CD4-positive, alpha-beta T cell treated with Interleukin-4 for 1 hour (primary cell): Measurements from ENCODE around the gene SLC37A1.

Experiments
- DNase-seq, 2 donors: peaks; one replicate each; pipeline ENCODE4 v3.0.0-alpha.2; 2020 to 2022

SLC37A1 gene

DNA sequence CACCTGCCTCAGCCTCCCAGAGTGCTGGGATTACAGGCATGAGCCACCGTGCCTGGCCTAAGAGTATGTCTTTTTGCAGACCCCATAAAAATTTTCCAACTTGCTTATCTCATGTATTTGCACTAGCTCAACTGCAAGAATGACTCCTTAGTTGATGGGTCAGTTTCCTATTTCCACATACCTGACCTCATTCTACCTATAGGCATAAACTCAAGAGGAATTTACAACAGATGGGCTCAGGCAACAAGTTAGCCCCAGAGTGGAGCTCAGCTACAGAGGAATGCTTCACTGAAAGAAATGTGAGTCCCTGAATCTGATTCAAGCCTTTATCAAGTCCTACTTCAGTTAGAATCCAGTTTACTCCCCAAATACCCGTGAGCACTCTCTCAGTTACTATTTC is 5.3 kb upstream of the SLC37A1 start:
- no peak for DNase-seq

DNA sequence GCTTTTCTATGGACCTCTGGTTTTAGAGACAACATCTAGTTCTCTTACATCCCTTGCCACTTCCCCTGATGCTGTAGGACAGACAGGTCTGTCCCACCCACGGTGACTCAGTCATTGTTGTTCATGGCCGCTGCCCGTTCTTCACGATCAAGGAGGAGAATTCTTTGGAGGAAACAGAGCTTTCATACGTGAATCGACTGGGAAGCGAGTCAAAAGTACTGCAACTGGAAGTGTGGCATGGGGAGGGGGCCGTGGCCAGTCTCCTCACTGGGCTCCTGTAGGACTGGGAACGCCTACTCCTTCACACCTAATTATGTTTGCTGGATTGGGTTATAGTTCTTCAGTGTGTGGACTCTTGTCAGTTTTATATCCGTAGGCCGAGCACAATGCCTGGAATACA is 4.4 kb upstream of the SLC37A1 start:
- DNase-seq: no peak

DNA sequence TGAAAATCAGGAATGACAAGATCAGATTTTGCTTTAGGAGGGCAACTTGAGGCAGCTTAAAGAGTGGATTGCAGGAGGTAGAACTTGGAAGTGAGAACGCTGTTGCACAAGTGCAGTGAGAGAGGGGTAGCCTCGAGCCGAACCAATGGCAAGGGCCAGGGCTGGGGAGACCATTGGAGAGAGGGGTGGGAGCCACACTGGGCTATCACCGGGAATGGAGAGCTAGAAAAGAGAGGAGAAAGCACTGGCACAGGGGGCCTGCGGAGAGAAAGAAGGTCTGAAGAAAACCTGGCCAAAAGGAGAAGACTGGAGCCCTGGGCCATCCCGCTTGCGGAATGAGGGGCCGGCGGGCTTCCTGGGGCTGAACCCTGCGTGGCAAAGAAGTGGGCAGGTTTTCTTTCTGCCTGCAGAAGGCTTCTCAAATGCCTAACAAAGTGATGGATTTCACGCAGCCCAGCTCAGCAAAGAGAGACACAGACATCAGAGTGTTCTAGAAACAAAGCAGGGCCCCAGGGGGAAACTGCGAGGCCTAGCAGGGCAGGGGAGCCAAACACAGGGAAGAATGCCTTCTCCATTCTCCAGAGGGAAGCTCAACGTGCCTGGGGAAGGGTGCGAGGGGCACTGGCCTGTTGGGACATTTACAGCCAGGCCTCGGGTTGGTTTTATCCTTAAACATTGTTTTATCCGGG is 1.2 kb upstream of the SLC37A1 start:
- no peak for DNase-seq

DNA sequence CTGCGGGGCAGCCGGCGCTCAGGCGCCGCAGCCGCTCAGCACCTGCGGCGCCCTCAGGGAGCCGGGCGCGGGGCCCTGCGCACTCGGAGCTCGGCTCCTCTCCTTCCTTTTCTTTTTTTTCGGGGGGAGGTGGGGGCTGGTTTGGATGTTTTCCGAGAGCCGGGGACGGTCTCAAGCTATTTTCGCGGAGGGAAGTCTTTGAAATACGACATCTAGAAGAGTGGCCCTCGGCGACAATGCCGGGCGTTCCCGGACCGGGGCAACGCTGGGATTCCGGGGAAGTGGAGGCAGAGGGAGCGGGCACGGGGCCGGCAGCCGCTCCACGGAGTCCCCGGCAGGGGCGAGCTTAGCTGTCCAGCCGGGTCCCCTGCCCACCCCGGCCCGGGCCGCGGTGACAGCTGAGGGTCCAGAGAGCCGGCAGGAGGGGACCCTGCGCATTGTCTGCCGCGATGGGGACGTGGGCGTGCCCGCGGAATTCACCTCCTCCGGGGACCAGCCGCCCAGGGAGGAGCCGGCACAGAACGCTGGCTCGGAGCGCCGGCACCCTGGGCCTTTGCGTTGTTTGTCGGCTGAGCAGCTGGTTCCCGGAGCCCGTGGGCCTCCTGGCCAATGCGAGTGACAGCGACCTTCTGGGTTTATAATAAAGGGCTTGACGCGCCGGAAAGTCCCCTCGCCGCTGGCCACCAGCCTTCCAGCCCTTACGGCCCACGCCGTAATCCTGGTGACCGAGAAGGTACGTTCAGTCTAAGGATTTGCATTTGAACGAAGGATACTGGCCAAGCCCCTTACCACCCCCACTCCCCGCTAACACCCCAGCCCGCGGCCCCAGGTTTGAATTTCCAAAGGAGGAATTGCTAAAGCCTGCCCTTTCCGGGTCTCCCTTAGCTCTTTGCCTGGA is 582 bp downstream of the SLC37A1 start:
- peak; percentile 59 to 70 for DNase-seq

DNA sequence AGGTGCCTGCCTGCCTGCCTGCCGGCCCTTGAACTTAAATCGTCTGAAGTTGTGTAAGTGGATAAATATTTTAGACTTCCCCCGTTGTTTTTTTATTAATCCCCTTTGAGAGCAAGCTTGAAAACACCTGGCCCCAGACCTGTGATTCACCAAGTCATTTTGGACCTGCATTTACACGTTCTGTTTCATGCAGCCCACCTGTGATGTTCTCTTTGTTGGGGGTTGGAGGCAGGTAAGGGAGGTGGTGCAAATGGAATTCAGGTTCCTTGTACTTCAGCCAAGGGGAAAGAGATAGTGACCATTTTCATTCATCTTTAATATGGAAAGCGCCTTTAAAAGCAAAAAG is 1.2 kb downstream of the SLC37A1 start:
- DNase-seq: no peak

DNA sequence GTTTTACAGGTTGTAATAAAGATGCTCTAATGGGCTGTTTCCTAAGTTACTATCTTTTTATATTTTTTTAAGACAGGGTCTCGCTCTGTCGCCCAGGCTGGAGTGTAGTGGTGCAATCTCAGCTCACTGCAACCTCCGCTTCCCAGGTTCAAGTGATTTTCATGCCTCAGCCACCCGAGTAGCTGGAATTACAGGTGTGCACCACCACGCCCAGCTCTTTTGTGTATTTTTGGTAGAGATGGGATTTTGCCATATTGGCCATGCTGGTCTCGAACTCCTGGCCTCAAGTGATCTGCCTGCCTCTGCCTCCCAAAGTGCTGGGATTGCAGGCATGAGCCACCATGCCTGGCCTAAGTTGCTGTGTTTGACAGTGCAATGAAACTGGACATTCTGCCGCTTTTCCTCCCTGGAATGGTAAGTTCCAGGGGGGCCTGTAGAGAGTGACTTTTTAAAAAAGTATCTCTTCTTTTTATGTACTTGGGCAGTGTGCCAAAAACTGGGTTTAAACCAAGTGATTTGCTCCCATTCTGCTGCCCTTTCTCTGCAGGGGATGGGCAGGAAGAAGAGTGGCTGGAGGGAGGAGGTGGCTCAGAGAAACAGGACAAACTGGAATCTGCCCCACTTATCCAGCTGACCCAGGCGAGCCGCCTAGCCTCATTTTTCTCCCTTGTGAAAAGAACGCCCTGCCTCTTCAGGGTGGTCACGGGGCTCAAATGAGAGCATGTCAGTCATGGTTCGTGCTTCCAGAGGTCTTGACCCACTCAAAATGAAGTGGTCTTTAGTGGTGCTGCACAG is 2.3 kb downstream of the SLC37A1 start:
- DNase-seq: no peak

DNA sequence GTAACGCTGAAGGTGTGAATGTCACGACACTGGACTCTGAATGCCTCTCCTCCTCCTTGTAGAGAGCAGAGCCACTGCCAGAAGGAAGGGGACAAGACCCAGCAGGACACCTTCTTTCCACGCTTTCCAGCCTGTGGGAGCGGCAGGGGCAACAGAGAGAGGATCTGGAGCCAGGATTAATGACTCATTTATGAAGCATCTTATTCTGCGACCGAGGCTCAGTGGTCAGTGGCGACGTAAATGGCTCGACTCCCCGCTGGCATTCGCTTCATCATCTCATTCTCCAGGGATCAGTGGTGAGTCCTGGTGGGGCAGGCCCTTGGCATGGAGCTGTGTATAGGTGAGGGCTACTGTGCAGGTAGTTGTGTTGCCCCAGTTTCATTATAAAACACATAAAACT is 4.6 kb downstream of the SLC37A1 start:
- no peak for DNase-seq

DNA sequence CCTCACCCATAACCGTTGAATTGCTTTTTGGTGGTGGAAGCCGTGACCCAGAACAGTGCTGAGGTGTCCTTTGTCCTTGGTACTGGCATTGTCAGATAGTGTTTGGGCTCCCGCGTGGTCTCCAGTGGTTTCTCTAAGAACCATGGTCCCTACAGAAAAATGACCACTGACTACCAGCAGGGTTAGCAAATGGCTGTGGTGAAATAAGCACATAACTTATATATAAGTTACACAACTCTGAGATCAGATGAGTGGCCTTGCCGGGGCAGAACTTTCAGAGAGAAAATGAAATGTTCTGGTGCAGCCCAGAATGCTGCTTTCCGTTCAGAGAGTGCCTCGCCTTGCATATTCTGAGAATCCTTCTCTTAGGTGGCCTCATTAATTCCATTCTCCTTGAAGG is 5.0 kb downstream of the SLC37A1 start:
- DNase-seq: no peak

DNA sequence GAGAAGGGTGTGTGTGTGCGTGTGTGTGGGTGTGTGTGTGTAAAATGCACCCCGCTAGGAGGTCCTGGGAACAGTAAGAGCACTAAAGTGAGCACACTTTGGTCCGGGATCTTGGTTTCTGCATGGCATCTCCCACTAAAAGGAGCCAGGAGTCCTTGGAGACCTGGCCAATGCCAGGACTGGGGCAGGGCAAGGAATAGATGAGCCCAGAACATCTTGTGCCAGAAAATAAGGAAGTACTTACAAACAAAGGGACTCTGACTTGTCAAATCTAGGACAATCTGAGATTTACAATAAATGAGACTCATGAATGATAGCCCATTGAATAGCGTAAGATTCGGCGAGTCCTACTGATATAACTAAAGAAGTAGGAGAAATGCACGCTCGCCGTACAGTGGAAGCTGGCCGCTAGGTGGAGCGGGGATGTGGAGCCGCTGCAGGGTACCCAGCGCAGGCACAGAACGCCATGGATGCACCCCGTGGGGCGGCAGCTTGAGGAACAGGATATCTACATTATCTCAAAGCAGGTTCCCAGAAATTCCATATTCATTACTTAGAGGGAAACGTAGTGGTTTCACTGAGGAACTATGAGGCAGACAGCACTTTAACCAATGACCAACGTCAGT is 7.1 kb downstream of the SLC37A1 start:
- no peak for DNase-seq

DNA sequence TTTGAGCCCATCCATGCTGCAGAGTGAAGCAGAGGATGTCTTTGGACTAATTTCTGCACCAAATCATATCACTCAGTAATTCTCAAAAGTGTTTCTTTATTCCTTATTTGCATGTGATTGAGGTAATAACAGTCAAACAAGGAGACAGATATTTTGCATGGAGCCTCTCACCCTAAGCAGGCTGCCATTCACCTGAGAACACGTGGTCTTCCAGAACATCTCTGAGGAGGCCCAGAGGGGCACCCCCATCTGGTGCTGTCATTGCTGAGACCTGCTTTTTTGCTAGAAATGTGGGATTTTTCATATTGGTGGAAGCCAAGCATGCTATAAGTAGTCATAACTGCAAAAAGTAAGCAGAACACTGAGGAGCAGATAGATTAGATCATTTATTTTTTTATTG is 7.7 kb downstream of the SLC37A1 start:
- DNase-seq: no peak

DNA sequence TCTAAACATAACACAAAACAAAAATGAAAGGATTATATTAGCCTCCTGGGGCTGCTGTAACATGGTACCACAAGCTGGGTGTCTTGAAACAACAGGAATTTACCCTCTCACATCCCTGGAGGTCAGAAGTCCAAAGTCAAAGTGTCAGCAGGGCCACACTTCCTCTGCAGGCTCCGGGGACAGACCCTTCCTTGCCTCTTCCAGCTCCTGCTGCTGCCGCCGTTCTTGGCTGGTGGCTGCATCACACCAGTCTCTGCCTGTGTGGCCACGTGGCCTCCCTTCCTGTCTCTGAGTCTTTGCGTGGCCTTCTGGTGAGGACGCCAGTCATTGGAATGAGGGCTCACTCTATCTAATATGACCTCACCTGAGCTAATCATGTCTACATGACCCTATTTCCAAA is 8.2 kb downstream of the SLC37A1 start:
- DNase-seq: no peak

DNA sequence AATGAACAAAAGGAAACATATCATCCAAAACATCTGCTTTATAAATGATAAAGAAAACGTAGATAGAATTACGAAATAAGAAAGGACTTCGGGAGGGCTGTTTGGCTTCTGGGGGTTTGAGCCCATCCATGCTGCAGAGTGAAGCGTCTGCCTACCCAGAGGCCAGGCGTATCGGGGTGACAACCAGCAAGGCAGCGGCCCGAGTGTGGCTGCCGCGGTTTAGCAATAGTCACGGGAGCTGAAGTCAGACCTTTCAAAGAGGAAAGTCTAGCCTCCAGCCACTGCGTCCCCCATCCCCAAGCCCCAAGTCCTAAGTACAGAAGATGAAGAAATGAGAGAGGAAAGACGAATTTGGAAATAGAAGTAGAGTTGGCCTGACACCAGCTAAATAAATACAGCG is 8.6 kb downstream of the SLC37A1 start:
- DNase-seq: no peak

DNA sequence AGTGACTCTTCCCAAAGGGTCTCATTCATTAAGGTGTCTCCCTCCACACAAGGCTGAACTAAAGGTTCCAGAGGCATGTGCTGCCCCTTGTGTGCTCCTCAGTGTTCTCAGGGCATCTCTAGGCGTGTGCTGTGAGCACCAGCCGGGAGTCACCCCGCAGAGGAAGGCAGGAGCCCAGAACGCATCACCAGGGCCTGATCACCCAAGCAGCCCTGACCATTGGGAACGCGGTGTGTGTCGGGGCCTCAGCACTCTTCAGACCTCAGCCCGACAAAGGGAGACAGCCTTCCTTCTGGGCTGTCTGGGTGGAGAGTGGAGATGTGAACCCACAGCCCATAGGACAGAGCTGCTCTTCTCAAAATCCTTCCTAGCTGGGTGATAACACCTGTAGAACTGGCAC is 9.1 kb downstream of the SLC37A1 start:
- DNase-seq: no peak

DNA sequence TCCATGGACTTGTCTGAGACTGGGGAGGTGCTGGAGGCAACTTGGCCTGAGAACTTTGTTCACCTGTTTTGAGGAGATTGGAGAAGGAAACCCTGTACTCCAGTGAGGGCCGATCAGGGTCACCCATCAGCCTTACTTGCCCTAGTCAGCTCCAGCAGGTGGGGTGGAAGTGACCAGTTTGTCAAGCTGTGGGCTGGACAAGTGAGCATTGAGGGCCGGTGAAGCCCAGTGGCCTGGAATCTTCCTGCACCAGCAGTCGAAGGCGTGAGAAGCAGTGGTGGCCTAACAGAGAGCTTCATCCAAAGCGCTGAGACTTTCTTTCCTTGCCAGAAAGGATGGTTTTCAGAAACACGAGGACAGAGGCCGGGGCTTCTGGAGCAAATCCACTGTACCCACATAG is 9.6 kb downstream of the SLC37A1 start:
- DNase-seq: no peak

DNA sequence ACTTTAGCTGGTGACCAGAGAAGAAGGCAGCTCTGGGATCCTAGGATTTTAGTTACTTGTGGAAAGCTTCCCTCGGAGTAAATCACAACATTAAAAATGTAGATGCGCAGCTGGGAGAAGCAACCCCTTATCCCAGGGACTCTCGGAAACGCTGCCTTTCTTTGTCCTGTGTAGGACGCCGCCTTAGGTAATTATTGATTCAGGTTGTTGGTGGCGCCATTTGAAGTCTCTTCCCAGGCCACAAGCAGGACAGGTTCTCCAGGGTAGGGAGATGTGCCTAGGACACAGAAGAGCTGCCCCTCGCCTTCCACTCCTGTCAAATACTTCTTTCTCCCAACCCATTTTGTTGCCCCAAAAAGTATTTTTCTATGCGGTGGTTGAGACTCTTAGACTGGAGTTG is 10.3 kb downstream of the SLC37A1 start:
- no peak for DNase-seq

DNA sequence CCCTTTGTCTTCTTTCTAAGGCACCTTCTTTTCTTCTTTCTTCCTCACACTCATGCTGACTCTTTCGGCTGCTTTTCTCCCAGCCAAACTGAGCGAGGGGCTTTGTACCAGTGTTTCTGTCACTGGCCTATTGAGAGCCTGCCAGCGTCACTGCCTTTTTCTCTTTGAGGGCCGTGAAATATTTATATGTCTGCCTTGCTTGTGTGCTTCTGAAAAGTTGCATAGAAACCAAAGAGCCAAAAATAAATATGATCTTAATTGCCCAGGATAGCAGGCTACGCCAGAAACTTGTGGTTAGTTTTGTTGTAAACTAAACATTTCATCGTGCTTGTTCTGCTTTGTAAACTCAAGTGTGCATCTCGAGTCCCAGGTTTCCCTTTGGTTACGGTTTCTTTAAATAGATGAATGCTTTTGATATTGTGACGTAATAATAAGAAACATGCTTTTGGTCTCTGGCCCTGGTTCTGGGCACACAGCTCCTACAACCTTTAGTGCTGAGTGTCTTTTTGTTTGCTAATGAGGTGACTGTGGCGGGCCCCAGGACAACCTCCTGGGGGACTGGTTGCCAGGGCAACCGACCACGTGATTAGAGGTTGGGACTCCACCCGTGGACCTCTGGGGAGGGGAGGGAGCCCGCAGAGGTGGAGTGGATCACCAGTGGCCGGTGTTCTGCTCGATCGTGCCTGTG is 10.8 kb downstream of the SLC37A1 start:
- DNase-seq: peak; percentile 67 to 91

DNA sequence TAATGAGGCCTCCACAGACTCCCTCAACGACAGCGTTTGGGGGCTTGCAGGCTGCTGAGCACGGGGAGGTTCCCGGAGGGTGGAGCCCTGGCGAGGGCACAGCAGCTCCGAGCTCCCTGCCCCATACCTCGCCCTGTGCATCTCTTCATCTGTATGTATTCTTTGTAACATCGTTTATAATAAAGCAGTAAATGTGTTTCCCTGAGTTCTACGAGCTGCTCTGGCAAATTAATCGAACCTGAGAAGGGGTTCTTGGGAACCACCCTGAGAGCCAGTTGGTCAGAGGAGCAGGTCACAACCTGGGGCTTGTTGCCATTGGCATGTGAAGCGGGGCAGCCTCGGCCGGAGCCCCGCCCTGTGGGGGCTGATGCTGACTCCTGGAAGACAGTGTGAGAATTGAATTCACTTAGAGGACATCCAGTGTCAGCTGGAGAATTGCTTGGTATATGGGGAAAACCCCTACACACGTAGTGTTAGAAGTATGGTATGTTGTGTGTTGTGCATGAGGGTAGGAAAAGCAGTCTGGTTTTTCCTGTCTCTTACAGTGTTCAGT is 11.5 kb downstream of the SLC37A1 start:
- DNase-seq: peak; percentile 22 to 41

DNA sequence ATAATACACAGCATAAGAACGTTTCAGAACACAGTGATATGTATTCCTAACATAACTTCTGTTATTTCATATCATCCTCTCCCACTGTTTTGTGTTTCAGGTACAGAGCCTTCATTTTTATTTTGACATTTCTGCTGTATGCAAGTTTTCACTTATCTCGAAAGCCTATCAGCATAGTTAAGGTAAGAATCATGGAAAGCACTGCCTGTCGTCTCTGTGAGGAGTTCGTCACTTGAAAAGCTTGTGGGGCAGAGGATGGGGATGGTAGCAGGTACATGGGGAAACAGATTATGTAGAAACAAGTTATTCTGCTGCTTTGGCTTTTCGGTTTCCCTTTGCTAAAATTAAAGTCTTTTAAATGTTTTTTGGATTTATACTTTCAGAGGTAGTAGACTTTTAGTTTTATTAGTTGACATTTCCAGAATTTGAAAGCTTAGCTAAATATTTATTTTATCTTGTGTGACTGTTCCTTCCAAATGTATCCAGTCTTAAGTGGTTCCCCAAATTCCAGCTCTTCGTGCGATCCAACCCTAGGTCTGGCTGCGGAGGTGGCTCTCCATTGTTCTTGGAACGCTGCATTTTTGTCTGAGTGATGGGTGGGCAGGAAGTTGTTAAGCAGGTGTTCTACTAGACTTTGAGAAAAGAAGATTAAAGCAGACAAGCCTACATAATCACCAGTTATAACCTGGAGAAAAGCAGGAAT is 12.2 kb downstream of the SLC37A1 start:
- DNase-seq: no peak

DNA sequence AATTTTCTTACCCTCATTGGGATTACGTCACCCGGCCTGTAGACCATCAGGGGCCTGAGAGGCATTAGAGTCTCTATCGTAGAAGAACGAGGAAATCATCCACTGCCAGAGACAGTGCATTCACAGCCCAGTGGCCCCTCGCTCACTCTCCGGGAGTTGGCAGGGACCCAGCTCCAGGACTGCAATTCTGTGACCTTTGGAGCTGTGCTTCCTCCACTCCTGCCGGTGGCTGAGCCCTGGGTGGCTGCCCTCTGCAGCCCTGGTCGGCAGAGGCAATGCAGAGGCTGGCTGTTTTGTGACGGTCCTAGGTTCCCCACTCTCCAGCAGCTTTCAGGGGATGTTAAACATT is 12.7 kb downstream of the SLC37A1 start:
- DNase-seq: no peak

DNA sequence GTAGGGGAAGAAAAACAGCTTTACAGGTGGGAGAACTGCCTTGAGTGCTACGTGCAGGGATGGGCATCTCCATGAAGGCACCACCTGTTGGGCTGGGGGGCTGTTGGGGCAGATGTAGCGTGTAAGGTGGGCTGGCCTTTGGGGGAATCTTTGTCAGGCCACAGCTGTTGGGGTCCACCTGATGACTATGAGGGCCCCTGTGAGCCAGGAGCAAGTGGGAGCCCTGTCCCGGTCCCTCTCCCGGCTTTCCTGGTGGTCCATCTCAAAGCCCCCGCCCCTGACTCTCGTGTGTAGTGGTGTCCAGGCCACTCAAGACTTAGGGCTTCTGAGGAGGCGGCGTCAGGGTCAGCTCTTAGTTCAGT is 13.5 kb downstream of the SLC37A1 start:
- no peak for DNase-seq

DNA sequence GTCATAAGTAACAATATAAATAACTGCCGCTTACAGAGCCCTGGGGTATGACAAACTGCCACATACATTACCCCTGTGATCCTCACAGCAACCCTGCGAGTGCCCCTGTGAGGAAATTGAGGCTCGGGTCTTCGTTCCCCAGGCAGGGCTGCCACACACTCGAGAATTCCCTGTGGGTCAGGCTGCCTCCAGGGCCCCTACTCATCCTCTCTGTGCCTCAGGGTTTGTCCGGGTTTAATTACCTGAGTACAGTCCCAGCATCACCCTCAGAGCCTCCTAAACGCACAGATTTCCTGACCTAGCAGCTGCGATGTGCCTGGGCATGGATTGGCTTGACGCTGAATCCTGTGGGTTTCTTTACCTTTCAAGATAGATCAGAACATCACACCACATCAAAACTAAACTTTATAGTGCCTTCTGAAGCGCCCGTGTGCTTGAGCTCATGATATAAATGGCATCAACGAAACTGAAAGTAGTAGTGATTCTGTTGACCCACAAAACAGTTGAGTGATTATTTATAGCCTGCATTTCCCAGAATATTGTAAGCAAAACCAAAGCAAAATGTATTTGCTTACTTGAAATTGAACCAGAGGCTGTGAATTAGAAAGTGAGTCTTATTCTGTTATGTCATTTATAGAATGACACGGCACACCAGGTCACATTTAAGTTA is 14.0 kb downstream of the SLC37A1 start:
- DNase-seq: peak; percentile 59 to 85
